GM18508 (cell line): ENCODE measurements around the gene ANO10.
"Not testable (repeated sequence)": the region's sequence is repeated elsewhere in the genome, so short reads cannot be mapped to it uniquely, and the experiment has no call there.

Experiments used
- ATAC-seq: cut with Tn5 transposase; IDR thresholded peaks from one replicate; pipeline ENCODE4 v1.9.1; 2021; ENCODE audit warnings: moderate number of reproducible peaks; ENCODE audit not compliant: insufficient read depth, unreplicated experiment

ANO10 gene

GRCh38 chr3:43629741-43630140, 7.9 kb upstream of the ANO10 start:
- ATAC-seq = no peak

DNA sequence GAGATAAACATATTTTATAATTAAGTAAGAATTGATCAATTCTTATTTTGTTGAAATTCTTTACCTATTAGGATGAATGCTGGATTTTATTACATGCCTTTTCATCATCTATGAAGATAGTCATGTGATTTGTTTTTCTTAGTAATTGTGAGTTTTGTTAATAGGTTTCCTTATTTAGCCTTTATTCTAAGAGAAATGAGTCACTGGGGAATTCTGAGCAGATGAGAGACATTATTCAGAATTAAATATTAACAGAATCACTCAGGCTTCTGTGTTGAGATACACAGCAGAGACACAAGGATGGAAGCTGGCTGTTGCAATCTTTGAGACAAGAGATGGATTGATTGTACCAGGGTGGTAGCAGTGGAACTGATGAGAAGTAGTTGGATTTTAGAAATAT, 7.4 kb upstream of the ANO10 start:
- ATAC-seq = no peak

DNA sequence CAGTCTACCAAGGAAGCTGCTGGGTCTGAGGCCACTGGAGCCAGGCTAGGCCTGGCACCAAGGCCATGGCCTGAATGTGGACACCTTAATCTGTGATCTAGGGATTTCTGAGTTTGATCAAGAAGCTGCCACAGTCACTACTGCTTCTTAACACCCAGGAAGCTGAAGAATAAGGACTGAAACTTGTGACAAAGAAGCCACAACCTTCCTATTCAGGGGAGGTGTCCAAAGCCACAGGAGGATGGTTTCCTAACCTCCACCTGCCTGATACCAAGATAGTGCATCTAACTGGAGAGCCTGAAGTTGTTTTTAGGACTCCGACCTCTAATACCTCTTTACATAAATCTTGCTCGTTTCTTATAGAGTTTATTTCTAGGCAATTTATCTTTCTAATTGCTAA, 5.5 kb upstream of the ANO10 start:
- ATAC-seq = no peak

DNA sequence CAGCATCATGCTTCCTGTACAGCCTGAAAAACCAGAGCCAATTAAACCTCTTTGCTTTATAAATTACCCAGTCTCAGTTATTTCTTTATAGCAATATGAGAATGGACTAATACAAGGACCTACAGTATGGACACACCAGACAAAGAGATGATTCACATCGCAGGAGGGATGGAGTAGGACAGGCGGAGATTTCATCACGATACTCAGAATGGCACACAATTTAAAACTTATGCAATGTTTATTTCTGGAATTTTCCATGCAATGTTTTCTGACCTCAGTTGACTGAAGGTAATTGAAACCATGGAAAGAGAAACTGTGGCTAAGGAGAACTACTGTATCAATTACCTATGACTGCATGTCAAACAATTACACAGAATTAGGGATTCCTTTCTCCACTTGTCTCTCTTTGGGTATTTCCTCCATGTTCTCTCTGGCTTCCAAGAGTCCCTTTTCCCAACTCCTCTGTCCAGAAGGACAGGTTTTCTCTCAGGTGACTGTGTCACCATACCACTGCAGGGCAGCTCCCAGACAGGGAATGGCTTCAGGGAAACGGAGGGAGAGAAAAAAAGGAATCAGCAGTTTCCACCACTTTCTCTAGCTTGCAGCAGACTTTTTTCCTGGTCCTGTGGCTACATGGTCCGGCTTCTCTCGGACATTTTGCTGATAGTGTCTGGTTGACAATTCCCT, 3.0 kb upstream of the ANO10 start:
- ATAC-seq = no peak

- no peak for ATAC-seq
Observed at GRCh38 chr3:43620831-43621655, 768 bp downstream of the ANO10 start.

DNA sequence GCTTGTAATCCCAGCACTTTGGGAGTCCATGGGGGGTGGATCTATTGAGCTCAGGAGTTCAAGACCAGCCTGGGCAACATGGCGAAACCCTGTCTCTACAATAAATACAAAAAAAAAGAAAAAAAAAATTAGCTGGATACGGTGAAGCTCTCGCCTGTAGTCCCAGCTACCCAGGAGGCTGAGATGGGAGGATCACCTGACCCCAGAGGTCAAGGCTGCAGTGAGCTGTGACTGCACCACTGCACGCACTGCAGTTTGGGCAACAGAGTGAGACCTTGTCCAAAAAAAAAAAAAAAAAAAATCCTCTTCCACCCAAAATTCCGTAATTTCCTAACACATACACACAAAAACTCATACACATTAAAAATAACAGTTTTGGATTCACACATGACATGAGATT, 2.2 kb downstream of the ANO10 start:
- ATAC-seq = no peak

- no peak for ATAC-seq
Observed at GRCh38 chr3:43618142-43618541, 3.7 kb downstream of the ANO10 start.

GRCh38 chr3:43616034-43616433, 5.8 kb downstream of the ANO10 start:
- ATAC-seq = no peak

- no peak for ATAC-seq
Observed at GRCh38 chr3:43615133-43615532, 6.7 kb downstream of the ANO10 start.

DNA sequence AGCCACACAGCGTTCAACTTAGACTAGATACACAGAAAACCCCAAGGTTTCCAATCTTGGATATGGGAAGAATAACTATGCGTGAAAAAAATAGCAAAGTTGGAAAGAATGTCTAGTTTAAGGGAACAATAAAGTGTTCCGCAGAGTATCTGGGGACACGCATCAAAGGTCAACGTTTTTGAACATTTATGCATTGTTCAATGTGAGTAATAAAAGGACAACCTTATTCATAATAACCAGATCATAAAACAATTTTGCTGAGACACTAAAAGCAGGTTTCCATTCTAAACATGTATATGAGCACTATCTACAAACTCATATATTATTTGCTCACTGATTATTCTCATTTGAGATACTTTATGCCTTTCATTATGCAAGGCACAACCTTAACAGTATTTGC, 7.8 kb downstream of the ANO10 start:
- ATAC-seq = no peak

DNA sequence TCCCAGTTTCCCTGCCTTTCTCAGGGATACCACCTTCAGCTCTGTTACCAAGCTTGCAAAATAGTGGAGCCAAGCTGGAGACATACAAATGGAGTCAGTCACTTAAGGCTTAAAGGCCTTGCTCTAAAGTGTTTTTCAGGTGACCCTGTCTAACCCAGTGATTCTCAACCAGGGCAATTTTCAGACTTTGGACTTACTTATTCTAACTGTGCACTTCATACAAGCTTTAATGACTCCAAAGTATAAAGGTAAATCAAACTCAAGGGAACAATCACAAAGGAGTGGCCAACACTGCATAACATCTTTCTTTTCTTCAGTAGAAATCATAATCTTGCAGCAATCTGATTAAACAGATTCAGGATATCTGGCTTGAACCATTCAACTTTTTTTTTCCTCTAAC, 9.4 kb downstream of the ANO10 start:
- no peak for ATAC-seq

GRCh38 chr3:43609406-43609805, 12.4 kb downstream of the ANO10 start:
- no peak for ATAC-seq

DNA sequence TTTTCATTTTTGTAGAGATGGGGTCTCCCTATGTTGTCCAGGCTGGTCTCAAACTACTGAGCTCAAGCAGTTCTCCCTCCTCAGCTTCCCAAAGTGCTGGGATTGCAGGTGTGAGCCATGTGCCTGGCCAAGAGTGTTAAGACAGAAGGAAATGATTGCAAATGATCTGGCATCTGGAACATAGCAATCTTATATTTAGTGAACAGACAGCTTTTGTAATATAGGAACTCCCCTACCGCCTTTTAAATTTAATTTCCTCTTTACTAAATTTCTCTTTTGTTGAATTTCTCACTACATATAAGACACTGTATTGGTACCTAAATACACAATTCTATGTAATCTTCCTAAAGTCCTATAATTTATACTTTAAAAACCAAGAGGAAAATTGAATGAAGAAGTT, 13.1 kb downstream of the ANO10 start:
- ATAC-seq = no peak

GRCh38 chr3:43606284-43606683, 15.5 kb downstream of the ANO10 start:
- no peak for ATAC-seq

DNA sequence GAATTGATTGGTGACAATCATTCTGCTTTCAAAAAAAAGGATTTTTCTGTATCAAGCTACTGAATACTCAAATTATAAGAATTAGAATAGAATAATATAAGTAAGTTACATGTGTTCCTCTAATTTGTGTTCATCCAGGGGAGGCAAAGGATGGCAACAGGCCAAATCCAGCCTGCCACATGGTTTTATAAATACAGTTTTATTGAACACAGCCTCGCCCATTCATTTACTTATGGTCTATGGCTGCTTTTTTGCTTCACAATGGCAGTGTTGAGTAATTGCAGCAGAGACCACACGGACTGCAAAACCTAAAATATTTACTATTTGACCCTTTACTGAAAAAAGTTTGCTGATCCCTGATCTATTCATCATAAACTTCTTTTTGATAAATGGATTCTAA, 21.9 kb downstream of the ANO10 start:
- not testable (repeated sequence) for ATAC-seq

DNA sequence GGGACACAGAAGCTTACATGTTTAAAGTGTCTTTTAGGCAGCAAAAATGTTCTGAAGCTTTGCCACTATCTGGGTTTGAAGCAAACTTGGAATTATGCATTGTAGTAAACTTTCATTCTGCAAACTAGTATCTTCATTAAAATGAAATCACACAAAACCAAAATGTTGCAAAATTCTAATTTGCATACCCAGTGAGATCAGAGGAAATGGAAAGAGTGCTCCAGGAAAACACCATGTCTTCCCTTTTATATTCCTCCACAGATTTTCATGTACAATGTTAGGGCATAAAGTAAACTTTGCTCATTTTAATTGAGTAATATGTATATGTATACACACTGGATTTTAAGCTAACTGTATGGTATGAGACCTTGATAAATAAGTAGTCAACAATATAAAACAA, 23.9 kb downstream of the ANO10 start:
- no peak for ATAC-seq

DNA sequence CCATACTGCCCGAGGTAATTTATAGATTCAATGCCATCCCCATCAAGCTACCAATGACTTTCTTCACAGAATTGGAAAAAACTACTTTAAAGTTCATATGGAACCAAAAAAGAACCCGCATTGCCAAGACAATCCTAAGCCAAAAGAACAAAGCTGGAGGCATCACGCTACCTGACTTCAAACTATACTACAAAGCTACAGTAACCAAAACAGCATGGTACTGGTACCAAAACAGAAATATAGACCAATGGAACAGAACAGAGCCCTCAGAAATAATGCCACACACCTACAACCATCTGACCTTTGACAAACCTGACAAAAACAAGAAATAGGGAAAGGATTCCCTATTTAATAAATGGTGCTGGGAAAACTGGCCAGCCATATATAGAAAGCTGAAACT, 25.6 kb downstream of the ANO10 start:
- not testable (repeated sequence) for ATAC-seq

GRCh38 chr3:43595280-43595679, 26.5 kb downstream of the ANO10 start:
- ATAC-seq = not testable (repeated sequence)

DNA sequence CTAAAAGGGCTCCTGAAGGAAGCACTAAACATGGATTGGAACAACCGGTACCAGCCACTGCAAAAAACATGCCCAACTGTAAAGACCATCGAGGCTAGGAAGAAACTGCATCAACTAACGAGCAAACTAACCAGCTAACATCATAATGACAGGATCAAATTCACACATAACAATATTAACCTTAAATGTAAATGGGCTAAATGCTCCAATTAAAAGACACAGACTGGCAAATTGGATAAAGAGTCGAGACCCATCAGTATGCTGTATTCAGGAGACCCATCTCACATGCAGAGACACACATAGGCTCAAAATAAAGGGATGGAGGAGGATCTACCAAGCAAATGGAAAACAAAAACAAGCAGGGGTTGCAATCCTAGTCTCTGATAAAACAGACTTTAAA, 28.2 kb downstream of the ANO10 start:
- ATAC-seq = not testable (repeated sequence)

GRCh38 chr3:43591866-43592265, 29.9 kb downstream of the ANO10 start:
- not testable (repeated sequence) for ATAC-seq

GRCh38 chr3:43587303-43587702, 34.5 kb downstream of the ANO10 start:
- no peak for ATAC-seq
